Measurements from ENCODE around the gene PRR22.

DNA sequence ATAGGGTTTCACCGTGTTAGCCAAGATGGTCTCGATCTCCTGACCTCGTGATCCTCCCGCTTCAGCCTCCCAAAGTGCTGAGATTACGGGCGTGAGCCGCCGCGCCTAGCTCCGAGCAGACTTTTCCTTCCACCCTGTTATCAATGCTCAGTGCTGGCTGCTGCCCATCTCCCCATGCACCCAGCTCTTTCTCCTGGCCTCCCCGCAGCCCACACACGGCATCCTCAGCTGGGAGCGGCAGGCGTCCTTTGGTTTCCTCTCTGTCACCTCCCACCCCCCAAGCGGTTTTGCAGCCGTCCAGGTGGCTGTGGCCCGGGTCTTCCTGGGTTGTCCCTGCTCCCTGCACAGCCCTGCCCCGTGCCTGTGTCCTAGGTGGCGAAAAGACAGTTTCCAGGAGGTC is 12.1 kb downstream of the PRR22 start:
- TF ChIP-seq, protein P1, sequence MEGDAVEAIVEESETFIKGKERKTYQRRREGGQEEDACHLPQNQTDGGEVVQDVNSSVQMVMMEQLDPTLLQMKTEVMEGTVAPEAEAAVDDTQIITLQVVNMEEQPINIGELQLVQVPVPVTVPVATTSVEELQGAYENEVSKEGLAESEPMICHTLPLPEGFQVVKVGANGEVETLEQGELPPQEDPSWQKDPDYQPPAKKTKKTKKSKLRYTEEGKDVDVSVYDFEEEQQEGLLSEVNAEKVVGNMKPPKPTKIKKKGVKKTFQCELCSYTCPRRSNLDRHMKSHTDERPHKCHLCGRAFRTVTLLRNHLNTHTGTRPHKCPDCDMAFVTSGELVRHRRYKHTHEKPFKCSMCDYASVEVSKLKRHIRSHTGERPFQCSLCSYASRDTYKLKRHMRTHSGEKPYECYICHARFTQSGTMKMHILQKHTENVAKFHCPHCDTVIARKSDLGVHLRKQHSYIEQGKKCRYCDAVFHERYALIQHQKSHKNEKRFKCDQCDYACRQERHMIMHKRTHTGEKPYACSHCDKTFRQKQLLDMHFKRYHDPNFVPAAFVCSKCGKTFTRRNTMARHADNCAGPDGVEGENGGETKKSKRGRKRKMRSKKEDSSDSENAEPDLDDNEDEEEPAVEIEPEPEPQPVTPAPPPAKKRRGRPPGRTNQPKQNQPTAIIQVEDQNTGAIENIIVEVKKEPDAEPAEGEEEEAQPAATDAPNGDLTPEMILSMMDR (IDR thresholded peaks at IDR 0.05): no peak
- no peak for TF ChIP-seq EZH2 (IDR thresholded peaks at IDR 0.05; ENCODE audit: borderline replicate concordance, insufficient read depth, low read depth, low read length, poor library complexity, severe bottlenecking)
